CD14-positive monocyte (primary cell): ENCODE measurements around the gene GSTO2. TPM values are rescaled to one million over a fixed set of nuclear protein-coding genes. Genes with fewer than 3 reads are reported as not detected.

Experiments used
- DNase-seq, 3 donors: peaks; one replicate each; pipeline ENCODE4 v3.0.0-alpha.2; 2011 to 2022
- H2AFZ ChIP-seq: 2 replicates; pipeline ENCODE4 v1.6.0; 2012; ENCODE audit warnings: mild to moderate bottlenecking, low read depth, low read length, inconsistent platforms; ENCODE audit not compliant: insufficient read depth, poor library complexity, severe bottlenecking
- H3K27ac ChIP-seq, 2 donors: 1 replicate in 1 of 2; 2 replicates in 1 of 2; pipeline ENCODE4 v1.5.1; 2012 to 2013; ENCODE audit warnings: low read length in 2 of 2, control low read depth in 1 of 2, inconsistent platforms in 1 of 2, low read depth in 1 of 2, mild to moderate bottlenecking in 1 of 2
- H3K27me3 ChIP-seq, 2 donors: one replicate each; pipeline versions ENCODE4 v1.6.0 to v1.6.1; 2011 to 2013; ENCODE audit warnings: low read length in 2 of 2; ENCODE audit not compliant: control insufficient read depth in 2 of 2, insufficient read depth in 2 of 2
- H3K36me3 ChIP-seq, 2 donors: replicated peaks in 1 of 2; 1 replicate in 1 of 2; 2 replicates in 1 of 2; pipeline versions ENCODE4 v1.5.1 to v1.6.1; 2012 to 2013; ENCODE audit warnings: low read length in 2 of 2, control low read depth in 1 of 2, inconsistent platforms in 1 of 2, mild to moderate bottlenecking in 1 of 2; ENCODE audit not compliant: insufficient read depth in 2 of 2, control insufficient read depth in 1 of 2
- H3K4me1 ChIP-seq, 2 donors: 1 replicate in 1 of 2; 2 replicates in 1 of 2; pipeline versions ENCODE4 v1.5.1 to v1.6.1; 2012 to 2013; ENCODE audit warnings: low read length in 2 of 2, control low read depth in 1 of 2, inconsistent platforms in 1 of 2, mild to moderate bottlenecking in 1 of 2, moderate library complexity in 1 of 2; ENCODE audit not compliant: insufficient read depth in 2 of 2, control insufficient read depth in 1 of 2
- H3K4me2 ChIP-seq: replicated peaks from 2 replicates; pipeline ENCODE3; 2012; ENCODE audit warnings: low read length, moderate library complexity, mild to moderate bottlenecking; ENCODE audit not compliant: poor library complexity, severe bottlenecking; ENCODE audit errors: extremely low read depth
- H3K4me3 ChIP-seq, 3 experiments: fragments of 200-600 bp in 1 of 3; sonication (generic) in 1 of 3; replicated peaks in 1 of 3; 1 replicate in 2 of 3; 2 replicates in 1 of 3; pipeline ENCODE4 v1.5.1; 2011 to 2013; ENCODE audit warnings: low read length in 3 of 3, mild to moderate bottlenecking in 3 of 3, control low read depth in 2 of 3, low read depth in 2 of 3, inconsistent platforms in 1 of 3, moderate library complexity in 1 of 3
- H3K79me2 ChIP-seq: 2 replicates; pipeline ENCODE4 v1.6.0; 2012; ENCODE audit warnings: mild to moderate bottlenecking, control low read depth, inconsistent platforms, low read length, moderate library complexity; ENCODE audit not compliant: insufficient read depth
- H3K9ac ChIP-seq: 2 replicates; pipeline ENCODE4 v1.6.0; 2017; ENCODE audit warnings: low read length, mild to moderate bottlenecking; ENCODE audit not compliant: insufficient read depth, poor library complexity, severe bottlenecking
- H3K9me3 ChIP-seq, 2 donors: replicated peaks in 1 of 2; 1 replicate in 1 of 2; 2 replicates in 1 of 2; pipeline versions ENCODE4 v1.5.1 to v1.6.1; 2012 to 2013; ENCODE audit warnings: low read length in 2 of 2, control low read depth in 1 of 2; ENCODE audit not compliant: control insufficient read depth in 1 of 2, insufficient read depth in 1 of 2
- H4K20me1 ChIP-seq: 2 replicates; pipeline ENCODE4 v1.6.0; 2012; ENCODE audit warnings: mild to moderate bottlenecking, low read length, control low read depth, moderate library complexity; ENCODE audit not compliant: insufficient read depth
- H3K27ac Mint-ChIP-seq, 7 donors: one replicate each; pipeline ENCODE4 v1.8.0; 2020; ENCODE audit warnings: mild to moderate bottlenecking in 7 of 7, mixed read lengths in 7 of 7, moderate library complexity in 6 of 7, inconsistent platforms in 2 of 7
- H3K27me3 Mint-ChIP-seq, 3 donors: one replicate each; pipeline ENCODE4 v1.8.0; 2021 to 2022; ENCODE audit warnings: low read depth in 3 of 3, mild to moderate bottlenecking in 3 of 3, mixed read lengths in 3 of 3, moderate library complexity in 3 of 3, inconsistent platforms in 1 of 3
- H3K36me3 Mint-ChIP-seq, 2 donors: one replicate each; pipeline ENCODE4 v1.8.0; 2020; ENCODE audit warnings: mixed read lengths in 2 of 2, inconsistent platforms in 1 of 2, mild to moderate bottlenecking in 1 of 2
- H3K4me1 Mint-ChIP-seq: one replicate; pipeline ENCODE4 v1.8.0; 2020; ENCODE audit warnings: mild to moderate bottlenecking, mixed read lengths
- H3K4me3 Mint-ChIP-seq, 2 donors: one replicate each; pipeline ENCODE4 v1.8.0; 2020; ENCODE audit warnings: mild to moderate bottlenecking in 2 of 2, mixed read lengths in 2 of 2, moderate library complexity in 1 of 2
- H3K9me3 Mint-ChIP-seq, 7 donors: one replicate each; pipeline ENCODE4 v1.8.0; 2020 to 2022; ENCODE audit warnings: mixed read lengths in 7 of 7, mild to moderate bottlenecking in 6 of 7, moderate library complexity in 6 of 7, inconsistent platforms in 2 of 7
- WGBS: methylation state at CpG from one replicate; pipeline ENCODE4 v1.1.5; 2013; ENCODE audit warnings: missing lambda C conversion rate; ENCODE audit not compliant: insufficient coverage; 5-methylcytosine and 5-hydroxymethylcytosine counted together
- intact Hi-C, 2 donors: fragments of 100-400 bp; cut with micrococcal nuclease; formaldehyde crosslinking; loops; one replicate each; pipeline versions ENCODE4 v1.15.0 to v1.15.1; 2023
- polyA plus RNA-seq, 3 donors: library from polyadenylated mRNA; depleted of rRNA in 1 of 3; unstranded in 2 of 3; stranded (reverse) in 1 of 3; fragments of 300-500 nt in 2 of 3; fragments of >200 nt in 1 of 3; fragmentation: Illumina TruSeq in 2 of 3; gene quantifications; 1 replicate in 2 of 3; 2 replicates in 1 of 3; pipeline ENCODE4 v1.2.3, GENCODE V29; 2012 to 2021
- TF ChIP-seq, protein P1 (sequence below): fragments of 200-600 bp; IDR thresholded peaks from one replicate; pipeline ENCODE4 v1.8.0; 2022; ENCODE audit warnings: antibody characterized with exemption, mild to moderate bottlenecking

GSTO2 gene
- polyA plus RNA-seq, 3 donors, result 0.16 to 0.26 TPM; not detected in 1

DNA sequence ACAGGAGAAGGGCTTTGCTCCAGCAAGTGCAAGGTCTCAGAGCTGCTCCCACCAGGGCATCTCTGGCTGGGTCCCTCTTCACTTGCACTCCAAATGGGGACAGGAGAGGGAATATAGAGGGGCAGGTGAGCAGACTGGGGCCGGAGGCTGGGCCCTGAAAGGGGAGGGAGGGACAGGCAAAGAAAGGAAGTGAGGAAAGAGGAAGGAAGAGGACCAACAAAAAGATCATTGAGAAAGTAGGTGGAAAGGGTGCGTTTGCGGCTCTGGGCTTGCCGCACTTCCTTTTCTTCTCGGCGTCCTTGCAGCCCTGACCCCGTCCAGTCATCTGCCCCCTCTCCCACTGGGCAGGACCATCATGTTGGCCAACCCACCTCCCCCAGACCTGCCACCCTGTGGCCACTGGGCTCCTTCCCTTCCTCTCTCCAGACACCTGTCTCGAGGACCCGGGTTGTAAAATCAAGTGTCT lies 55.3 kb downstream of the GSTO2 start:
- Histone ChIP-seq H2AFZ (no peak overlapping the region), H3K9me3 (no peaks in the 10 kb centered on the region), H3K9ac (peak overlapping the region; percentile 52), H3K4me1 (peaks cover 100% of the 10 kb centered on the region in 2 donors), H3K4me3 (peak overlapping the region in 1 of 3 experiments; percentile 65), H3K27ac (peak overlapping the region; percentile 86 to 91), H3K4me2 (peak overlapping the region; percentile 72), H3K27me3 (no peaks in the 10 kb centered on the region), H3K79me2 (peaks cover 100% of the 10 kb centered on the region), H3K36me3 (no peaks in the 10 kb centered on the region), H4K20me1 (peaks cover 100% of the 10 kb centered on the region)
- peaks cover 0 to 5% (median 0%) of the 10 kb centered on the region in 3 donors for H3K27me3 Mint-ChIP-seq
- peaks cover 31 to 58% of the 10 kb centered on the region in 2 donors for H3K36me3 Mint-ChIP-seq
- H3K4me3 Mint-ChIP-seq, result peak overlapping the region; percentile 63 to 86
- TF ChIP-seq, protein P1, sequence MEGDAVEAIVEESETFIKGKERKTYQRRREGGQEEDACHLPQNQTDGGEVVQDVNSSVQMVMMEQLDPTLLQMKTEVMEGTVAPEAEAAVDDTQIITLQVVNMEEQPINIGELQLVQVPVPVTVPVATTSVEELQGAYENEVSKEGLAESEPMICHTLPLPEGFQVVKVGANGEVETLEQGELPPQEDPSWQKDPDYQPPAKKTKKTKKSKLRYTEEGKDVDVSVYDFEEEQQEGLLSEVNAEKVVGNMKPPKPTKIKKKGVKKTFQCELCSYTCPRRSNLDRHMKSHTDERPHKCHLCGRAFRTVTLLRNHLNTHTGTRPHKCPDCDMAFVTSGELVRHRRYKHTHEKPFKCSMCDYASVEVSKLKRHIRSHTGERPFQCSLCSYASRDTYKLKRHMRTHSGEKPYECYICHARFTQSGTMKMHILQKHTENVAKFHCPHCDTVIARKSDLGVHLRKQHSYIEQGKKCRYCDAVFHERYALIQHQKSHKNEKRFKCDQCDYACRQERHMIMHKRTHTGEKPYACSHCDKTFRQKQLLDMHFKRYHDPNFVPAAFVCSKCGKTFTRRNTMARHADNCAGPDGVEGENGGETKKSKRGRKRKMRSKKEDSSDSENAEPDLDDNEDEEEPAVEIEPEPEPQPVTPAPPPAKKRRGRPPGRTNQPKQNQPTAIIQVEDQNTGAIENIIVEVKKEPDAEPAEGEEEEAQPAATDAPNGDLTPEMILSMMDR, result peak; percentile 34
- peaks cover 0 to 2% (median 0%) of the 10 kb centered on the region in 7 donors for H3K9me3 Mint-ChIP-seq
- intact Hi-C loops, result loop anchor here (2.0 to 10.0 kb wide), 2 partner anchors 15 to 69 kb away; partner anchors contain the start of genes GSTO1 (in 2 of the 2) and ITPRIP (in 1 of the 2)
- H3K27ac Mint-ChIP-seq, result peak overlapping the region; percentile 98 to 100 (median 99)
- peaks cover 100% of the 10 kb centered on the region for H3K4me1 Mint-ChIP-seq
- DNase-seq, result peak; percentile 90 to 97 (median 96)
- 0% methylated on average over 9 of the region's 9 CpGs for WGBS

DNA sequence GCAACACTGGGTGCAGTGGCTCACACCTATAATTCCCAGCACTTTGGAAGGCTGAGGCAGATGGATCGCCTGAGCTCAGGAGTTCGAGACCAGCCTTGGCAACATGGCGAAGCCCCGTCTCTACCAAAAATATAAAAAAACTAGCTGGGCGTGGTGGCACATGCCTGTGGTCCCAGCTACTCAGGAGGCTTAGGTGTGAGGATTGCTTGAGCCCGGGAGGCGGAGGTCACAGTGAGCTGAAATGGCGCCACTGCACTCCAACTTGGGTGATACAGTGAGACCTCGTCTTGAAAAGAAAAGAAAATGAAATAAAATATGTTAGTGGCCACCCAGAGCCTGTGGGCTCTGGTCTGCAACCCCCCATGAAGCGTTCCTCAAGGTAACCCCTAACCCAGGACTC lies 55.9 kb downstream of the GSTO2 start:
- Histone ChIP-seq H3K9me3 (no peaks in the 10 kb centered on the region), H3K79me2 (peaks cover 100% of the 10 kb centered on the region), H3K9ac (peak overlapping the region; percentile 11), H2AFZ (no peak overlapping the region), H3K27ac (peak overlapping the region; percentile 86 to 91), H3K4me1 (peaks cover 100% of the 10 kb centered on the region in 2 donors), H3K27me3 (no peaks in the 10 kb centered on the region), H3K4me3 (peak overlapping the region in 1 of 3 experiments; percentile 65), H4K20me1 (peaks cover 100% of the 10 kb centered on the region), H3K36me3 (no peaks in the 10 kb centered on the region), H3K4me2 (peak overlapping the region; percentile 72)
- peaks cover 33 to 53% of the 10 kb centered on the region in 2 donors for H3K36me3 Mint-ChIP-seq
- TF ChIP-seq, protein P1, result no peak
- 97% methylated on average over 5 of the region's 10 CpGs for WGBS
- H3K9me3 Mint-ChIP-seq, result peaks cover 0 to 2% (median 0%) of the 10 kb centered on the region in 7 donors
- peak overlapping the region; percentile 63 to 86 for H3K4me3 Mint-ChIP-seq
- intact Hi-C loops, result loop anchor here (2.0 to 10.0 kb wide), 3 partner anchors 14 to 70 kb away; partner anchors contain the start of genes GSTO1 (in 2 of the 2) and ITPRIP (in 1 of the 2)
- peak overlapping the region; percentile 98 to 100 (median 99) for H3K27ac Mint-ChIP-seq
- no peak for DNase-seq
- H3K27me3 Mint-ChIP-seq, result peaks cover 0 to 5% (median 0%) of the 10 kb centered on the region in 3 donors
- H3K4me1 Mint-ChIP-seq, result peaks cover 100% of the 10 kb centered on the region
